VCaP (cell line): ENCODE data around the gene DIAPH2.
A peak's percentile ranks its signal among the peaks of the same experiment; 100 is the strongest.

ENCODE experiments used
- H3K27ac ChIP-seq: fragments of 450-650 bp; 2 replicates; pipeline ENCODE4 v1.5.1; 2017
- TF ChIP-seq, protein P1 (sequence below): fragments of 450-650 bp; conservative IDR thresholded peaks from 2 replicates; pipeline ENCODE4 v1.5.1; 2017; ENCODE audit warnings: mild to moderate bottlenecking, moderate library complexity

Gene DIAPH2

DNA sequence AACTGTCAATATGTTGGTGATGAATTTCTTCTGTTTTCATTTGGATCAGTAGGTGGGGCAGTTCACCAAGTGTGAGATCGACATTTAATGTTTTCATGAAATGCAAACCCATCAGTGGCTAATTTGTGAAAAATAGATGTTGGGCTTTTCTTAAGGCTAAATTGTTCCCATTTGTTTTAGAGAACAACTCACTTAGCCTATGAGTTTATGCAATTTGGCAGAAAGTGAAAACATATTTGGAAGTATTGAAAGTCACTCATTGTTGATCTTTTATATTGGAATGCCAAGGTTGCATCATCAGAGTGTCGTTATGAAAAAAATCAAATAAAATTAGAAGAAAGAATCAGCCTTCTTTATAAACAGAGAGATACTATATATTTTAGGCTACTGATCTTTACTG, 331.5 kb downstream of the DIAPH2 start:
- no peak overlapping the region for H3K27ac ChIP-seq
- TF ChIP-seq, protein P1, sequence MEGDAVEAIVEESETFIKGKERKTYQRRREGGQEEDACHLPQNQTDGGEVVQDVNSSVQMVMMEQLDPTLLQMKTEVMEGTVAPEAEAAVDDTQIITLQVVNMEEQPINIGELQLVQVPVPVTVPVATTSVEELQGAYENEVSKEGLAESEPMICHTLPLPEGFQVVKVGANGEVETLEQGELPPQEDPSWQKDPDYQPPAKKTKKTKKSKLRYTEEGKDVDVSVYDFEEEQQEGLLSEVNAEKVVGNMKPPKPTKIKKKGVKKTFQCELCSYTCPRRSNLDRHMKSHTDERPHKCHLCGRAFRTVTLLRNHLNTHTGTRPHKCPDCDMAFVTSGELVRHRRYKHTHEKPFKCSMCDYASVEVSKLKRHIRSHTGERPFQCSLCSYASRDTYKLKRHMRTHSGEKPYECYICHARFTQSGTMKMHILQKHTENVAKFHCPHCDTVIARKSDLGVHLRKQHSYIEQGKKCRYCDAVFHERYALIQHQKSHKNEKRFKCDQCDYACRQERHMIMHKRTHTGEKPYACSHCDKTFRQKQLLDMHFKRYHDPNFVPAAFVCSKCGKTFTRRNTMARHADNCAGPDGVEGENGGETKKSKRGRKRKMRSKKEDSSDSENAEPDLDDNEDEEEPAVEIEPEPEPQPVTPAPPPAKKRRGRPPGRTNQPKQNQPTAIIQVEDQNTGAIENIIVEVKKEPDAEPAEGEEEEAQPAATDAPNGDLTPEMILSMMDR, result no peak; the same call in 1 of the 2 replicates

DNA sequence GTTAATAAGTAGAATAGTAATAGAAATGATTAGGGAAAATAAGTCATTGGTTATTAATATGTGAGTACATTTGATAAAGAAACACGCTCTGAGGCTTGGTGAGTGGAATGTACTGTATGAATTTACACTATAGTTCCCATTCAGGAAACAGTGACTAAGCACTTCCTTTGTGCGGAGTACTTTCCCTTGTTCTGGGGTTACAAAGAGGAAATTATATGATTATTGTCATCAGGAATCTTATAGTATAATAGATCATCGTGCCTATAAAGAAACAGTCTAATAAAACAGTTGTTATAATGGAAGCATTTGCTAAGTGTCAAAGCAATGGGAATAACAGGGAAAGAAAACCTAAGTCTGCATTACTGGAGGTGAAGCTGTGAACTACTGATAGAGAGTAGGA, 337.0 kb downstream of the DIAPH2 start:
- H3K27ac ChIP-seq, result no peak overlapping the region
- TF ChIP-seq, protein P1, result no peak

DNA sequence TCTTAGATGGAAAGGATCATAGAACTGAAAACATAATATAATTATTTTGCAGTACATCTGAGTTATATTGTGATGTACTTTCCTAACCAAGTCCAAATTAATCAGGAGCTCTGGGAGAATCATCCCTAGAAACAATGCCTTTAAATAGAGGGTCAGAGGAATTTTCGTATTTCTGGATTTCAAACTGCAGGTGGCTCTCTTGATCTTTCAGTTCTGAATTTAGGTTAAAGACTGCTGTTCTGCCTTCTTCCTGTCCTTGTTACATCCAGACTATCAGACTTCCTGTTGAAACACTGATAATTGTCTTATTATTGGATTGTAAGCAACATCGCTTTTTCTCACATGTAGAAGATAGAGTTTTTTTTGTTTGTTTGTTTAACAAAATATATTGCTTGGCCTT, 341.8 kb downstream of the DIAPH2 start:
- TF ChIP-seq, protein P1, result 0 out of 2 replicates have a peak, but pooled peaks have one; percentile 21
- no peak overlapping the region for H3K27ac ChIP-seq

DNA sequence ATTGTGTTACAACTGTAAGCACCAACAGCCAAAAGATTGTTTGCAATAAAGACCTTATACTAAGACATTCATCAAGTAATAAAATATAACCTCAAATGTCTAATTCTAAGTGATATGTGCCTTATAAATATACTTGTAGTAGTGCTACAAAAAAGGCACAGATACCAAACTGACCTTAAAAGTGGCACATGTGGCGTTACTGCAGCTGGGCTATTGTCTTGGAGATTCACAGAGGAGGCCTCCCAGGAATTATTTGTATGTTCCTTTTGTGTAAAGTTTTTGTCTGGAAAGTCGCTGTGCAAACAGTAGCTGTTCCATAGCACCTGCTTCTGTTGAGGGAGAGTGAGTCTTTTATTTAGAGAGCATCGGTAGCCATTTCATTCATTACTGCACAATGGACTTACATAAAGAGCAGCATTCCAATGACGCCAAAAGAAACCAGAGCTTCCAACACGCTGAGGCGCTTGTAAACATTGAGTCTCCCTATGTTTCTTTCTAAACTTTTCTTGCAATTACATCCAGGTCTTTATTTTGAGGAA, 342.8 kb downstream of the DIAPH2 start:
- TF ChIP-seq, protein P1, result no peak
- H3K27ac ChIP-seq, result peak overlapping the region; percentile 5; the same call in 1 of the 2 replicates

DNA sequence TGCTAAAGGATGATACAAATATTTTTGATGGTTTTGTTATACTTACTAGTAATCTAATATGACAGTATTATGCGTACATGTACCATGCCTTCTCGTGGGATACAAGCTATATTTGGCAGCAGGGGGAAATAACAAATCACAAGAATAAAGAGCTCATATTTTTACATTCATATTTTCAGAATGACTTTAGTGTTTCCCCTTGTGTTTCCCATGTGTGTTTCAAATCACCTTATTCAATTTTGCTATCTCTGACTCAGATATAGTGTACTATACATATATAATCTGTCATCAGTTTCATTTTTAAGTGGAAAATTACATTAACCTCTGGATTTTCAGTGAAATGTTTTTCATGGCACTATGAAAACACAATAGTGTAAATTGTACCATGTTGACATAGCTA, 345.8 kb downstream of the DIAPH2 start:
- H3K27ac ChIP-seq, result no peak overlapping the region
- TF ChIP-seq, protein P1, result no peak

DNA sequence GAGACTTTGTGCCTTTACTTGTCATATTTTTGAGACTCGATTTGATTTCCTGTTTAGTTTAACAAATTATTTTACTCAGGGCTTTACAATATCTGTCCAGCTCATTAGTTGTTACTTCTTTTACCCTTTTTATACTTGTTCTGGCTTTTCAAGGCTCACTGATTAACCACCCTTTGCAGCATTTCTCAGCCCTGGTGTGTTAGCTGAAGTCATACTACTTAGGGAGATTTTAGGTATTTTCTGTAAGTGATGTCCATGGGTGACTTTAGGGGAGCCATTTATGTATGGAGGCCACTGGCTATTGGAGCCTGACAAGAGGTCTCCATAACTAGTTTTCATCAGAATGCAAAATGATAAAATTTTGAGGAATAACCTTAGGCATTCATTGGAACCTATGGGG, 346.3 kb downstream of the DIAPH2 start:
- TF ChIP-seq, protein P1, result no peak
- no peak overlapping the region for H3K27ac ChIP-seq

DNA sequence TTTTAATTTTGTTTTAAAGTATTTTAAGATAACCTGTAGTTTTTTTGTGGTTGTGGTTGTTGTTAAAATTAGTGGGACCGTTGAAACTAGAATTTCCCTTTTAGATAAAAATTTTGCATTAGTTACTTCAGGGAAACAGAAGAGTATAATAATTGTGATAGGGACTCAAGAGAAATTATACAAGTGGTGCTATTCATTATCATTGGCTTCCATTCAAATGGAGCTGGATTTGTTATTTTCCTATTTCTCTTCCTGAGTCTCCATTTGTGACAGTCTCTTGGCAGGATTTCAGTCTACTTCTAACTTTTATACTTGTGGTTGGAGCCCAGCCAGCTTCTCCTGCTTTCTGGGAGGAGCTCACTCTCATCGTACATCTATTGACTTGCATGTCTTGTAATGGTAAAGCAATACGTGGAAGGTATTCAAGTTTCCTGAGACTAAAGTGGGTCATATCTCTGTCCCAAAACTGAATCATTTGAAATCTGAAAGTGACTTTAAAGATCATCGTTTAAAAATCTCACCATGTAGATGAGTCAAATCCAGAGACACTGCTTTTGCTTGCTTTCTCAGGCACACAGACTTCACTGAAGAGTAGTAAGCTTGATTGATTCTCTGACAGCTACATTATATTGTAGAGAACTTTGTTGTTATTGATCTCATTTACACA, 354.9 kb downstream of the DIAPH2 start:
- H3K27ac ChIP-seq, result no peak overlapping the region
- TF ChIP-seq, protein P1, result no peak
